ENCODE results near the gene GNG4.
"Not testable (repeated sequence)": the region's sequence is repeated elsewhere in the genome, so short reads cannot be mapped to it uniquely, and the experiment has no call there.

The GNG4 gene

GRCh38 chr1:235648954-235649367 is 623 bp downstream of the GNG4 start:
- peak; percentile 46 to 57 for DNase-seq

- no peak for DNase-seq
Observed at GRCh38 chr1:235648407-235648907, 1.1 kb downstream of the GNG4 start.

GRCh38 chr1:235647537-235647936 is 2.0 kb downstream of the GNG4 start:
- DNase-seq, result not testable (repeated sequence)

GRCh38 chr1:235646463-235646862 is 3.1 kb downstream of the GNG4 start:
- no peak for DNase-seq

GRCh38 chr1:235644693-235645305 is 4.8 kb downstream of the GNG4 start:
- DNase-seq, result no peak

- no peak for DNase-seq
Observed at GRCh38 chr1:235643837-235644692, 5.5 kb downstream of the GNG4 start.

GRCh38 chr1:235642943-235643371 is 6.6 kb downstream of the GNG4 start:
- DNase-seq, result no peak

- peak; percentile 68 to 70 for DNase-seq
Observed at GRCh38 chr1:235642011-235642942, 7.3 kb downstream of the GNG4 start.

- DNase-seq, result no peak
Observed at GRCh38 chr1:235640580-235640979, 9.0 kb downstream of the GNG4 start.

- no peak for DNase-seq
Observed at GRCh38 chr1:235639226-235640205, 10.1 kb downstream of the GNG4 start.

- not testable (repeated sequence) for DNase-seq
Observed at GRCh38 chr1:235638612-235639011, 11.0 kb downstream of the GNG4 start.

- no peak for DNase-seq
Observed at GRCh38 chr1:235637756-235638534, 11.6 kb downstream of the GNG4 start.

GRCh38 chr1:235635938-235636662 is 13.5 kb downstream of the GNG4 start:
- DNase-seq, result no peak

- DNase-seq, result no peak
Observed at GRCh38 chr1:235632506-235633401, 16.8 kb downstream of the GNG4 start.

- no peak for DNase-seq
Observed at GRCh38 chr1:235631816-235632215, 17.8 kb downstream of the GNG4 start.

- no peak for DNase-seq
Observed at GRCh38 chr1:235628316-235629005, 21.1 kb downstream of the GNG4 start.

GRCh38 chr1:235625831-235626230 is 23.8 kb downstream of the GNG4 start:
- DNase-seq, result no peak

- DNase-seq, result no peak
Observed at GRCh38 chr1:235625340-235625739, 24.2 kb downstream of the GNG4 start.
